ENCODE results near the gene CHST15. TPM values are rescaled to one million over a fixed set of nuclear protein-coding genes. Genes with fewer than 3 reads are reported as not detected.

The CHST15 gene
- total and polyA plus RNA-seq, 2 of the 8 experiments (the other 6 are each of a cell fraction or from before 2014, with no cell fraction given): 8.8 to 9.1 TPM

DNA sequence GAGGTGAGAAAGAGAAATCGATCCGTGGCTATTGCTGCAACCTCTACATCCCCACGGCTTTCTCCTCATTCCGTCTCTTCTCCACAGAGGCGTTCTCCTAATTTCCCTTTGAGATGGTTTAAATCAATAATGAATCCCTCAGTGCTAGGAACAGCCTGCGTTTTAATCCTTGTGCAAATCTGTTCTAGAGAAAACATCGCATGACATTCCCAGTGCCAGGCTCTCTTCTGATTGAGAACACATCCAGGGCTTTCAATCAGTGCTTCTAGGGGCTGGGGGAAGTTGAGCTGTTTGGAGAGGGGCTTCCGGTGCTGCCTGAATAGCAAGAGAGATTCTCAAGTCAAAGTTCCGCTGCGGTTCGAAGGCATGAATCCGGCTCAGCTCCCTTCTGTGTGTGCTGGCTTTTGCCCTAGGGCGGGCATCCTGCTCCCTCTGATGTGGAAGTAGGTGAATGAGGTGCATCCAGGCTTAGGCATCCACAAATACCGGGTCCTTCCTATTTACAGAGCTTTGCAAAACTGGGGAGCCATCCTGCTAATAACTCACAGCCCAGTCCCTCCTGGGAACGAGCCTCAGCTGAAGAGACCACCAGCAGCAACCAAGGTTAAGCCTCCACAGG lies 62.8 kb downstream of the CHST15 start:
- Histone ChIP-seq H3K4me1 (replicated peaks in 1 of 4; ENCODE audit: control insufficient read depth in 3 of 4, insufficient read depth in 4 of 4, low read length in 3 of 4) (peaks cover 10 to 30% (median 20%) of the 10 kb centered on the region in 4 experiments), H4K20me1 (replicated peaks in 1 of 2; ENCODE audit: control insufficient read depth in 1 of 2, insufficient read depth in 2 of 2, low read length in 2 of 2) (no peaks in the 10 kb centered on the region), H3K79me2 (ENCODE audit: control insufficient read depth in 1 of 2, insufficient read depth in 2 of 2, low read length in 2 of 2) (no peaks in the 10 kb centered on the region), H3K23ac (ENCODE audit: insufficient read length) (no peak overlapping the region), H2BK120ac (replicated peaks; ENCODE audit: low read depth, low read length) (no peak overlapping the region), H3K9me3 (ENCODE audit: insufficient read depth in 2 of 2, low read depth in 1 of 2, low read length in 1 of 2) (no peaks in the 10 kb centered on the region), H3K23me2 (ENCODE audit: low read depth, low read length) (no peaks in the 10 kb centered on the region), H3K56ac (replicated peaks; ENCODE audit: insufficient read length, low read depth, low read length) (no peak overlapping the region), H3K4me2 (ENCODE audit: insufficient read depth in 1 of 2, low read depth in 2 of 2, low read length in 2 of 2) (no peak overlapping the region), H4K8ac (ENCODE audit: extremely low read depth, insufficient read depth, low read length) (no peak overlapping the region), H3K36me3 (ENCODE audit: control insufficient read depth in 2 of 4, insufficient read depth in 4 of 4, low read length in 3 of 4) (no peaks in the 10 kb centered on the region), H3K79me1 (ENCODE audit: low read depth, low read length) (no peaks in the 10 kb centered on the region), H3K27ac (ENCODE audit: low read depth, low read length) (no peak overlapping the region), H3K14ac (ENCODE audit: insufficient read length) (no peak overlapping the region), H3K27me3 (replicated peaks in 1 of 4; ENCODE audit: control insufficient read depth in 3 of 4, extremely low read depth in 1 of 4, insufficient read depth in 3 of 4, low read length in 3 of 4) (0 out of 7 replicates have a peak, but pooled peaks cover 0 to 2% (median 0%) of the 10 kb centered on the region in 4 experiments), H4K5ac (ENCODE audit: insufficient read length, low read depth, low read length) (no peak overlapping the region), H2BK15ac (ENCODE audit: low read length) (no peak overlapping the region), H4K91ac (replicated peaks; ENCODE audit: insufficient read length, low read length) (no peak overlapping the region), H3K4ac (replicated peaks; ENCODE audit: insufficient read length, low read depth, low read length) (no peak overlapping the region), H2BK12ac (ENCODE audit: low read depth, low read length) (no peak overlapping the region), H2BK20ac (ENCODE audit: low read length) (no peak overlapping the region), H3K4me3 (ENCODE audit: extremely low read depth in 1 of 4, insufficient read depth in 2 of 4, low read depth in 3 of 4, low read length in 4 of 4) (no peak overlapping the region), H3K9ac (replicated peaks in 1 of 4; ENCODE audit: extremely low read depth in 1 of 4, low read depth in 3 of 4, low read length in 3 of 4) (no peak overlapping the region), H2AFZ (ENCODE audit: low read length) (no peak overlapping the region), H2AK5ac (ENCODE audit: low read depth, low read length) (no peak overlapping the region), H2BK5ac (ENCODE audit: low read depth, low read length) (no peak overlapping the region), H3K18ac (ENCODE audit: extremely low read depth, low read length) (no peak overlapping the region)
- 93% methylated on average over 15 of the region's 15 CpGs; no CpG with 5 or more reads in 1 of the 2 experiments for WGBS, 2 experiments (ENCODE audit: extremely low coverage in 1 of 2, insufficient coverage in 1 of 2, insufficient read length in 1 of 2, insufficient replicate concordance in 2 of 2, low coverage in 1 of 2, low lambda C conversion rate in 2 of 2, missing lambda C conversion rate in 1 of 2)
- POLR2A ChIA-PET (ENCODE audit: partially characterized antibody): interaction anchor here (1.0 to 1.3 kb wide), 2 partner anchors 36 to 61 kb away, joined by 3 read pairs; no protein-coding TSS in a partner anchor
- CTCF ChIA-PET (ENCODE audit: partially characterized antibody): interaction anchor here (0.6 to 1.6 kb wide), 5 partner anchors 8 to 679 kb away, joined by 3 to 4 read pairs (median 3); no protein-coding TSS in a partner anchor
- no peak for FAIRE-seq
- no peak for DNase-seq (ENCODE audit: low read depth in 1 of 2, low spot score in 2 of 2)
- TF ChIP-seq RAD21 (IDR thresholded peaks at IDR 0.05 in 1 of 2, conservative IDR thresholded peaks at IDR 0.05 in 1 of 2; ENCODE audit: low read depth in 2 of 2, low read length in 2 of 2) (no peak), SUZ12 (IDR thresholded peaks at IDR 0.05; ENCODE audit: low read length) (no peak), YY1 (IDR thresholded peaks at IDR 0.05; ENCODE audit: low read depth, low read length) (no peak), FOSL1 (IDR thresholded peaks at IDR 0.05; ENCODE audit: insufficient read depth, low read depth, low read length) (no peak), TCF12 (IDR thresholded peaks at IDR 0.05; ENCODE audit: low read depth, low read length) (no peak), MAFK (IDR thresholded peaks at IDR 0.05; ENCODE audit: low read depth, low read length) (no peak), RBBP5 (IDR thresholded peaks at IDR 0.05; ENCODE audit: borderline replicate concordance, low read depth, low read length) (no peak), CHD2 (IDR thresholded peaks at IDR 0.05; ENCODE audit: low read length) (no peak), RXRA (IDR thresholded peaks at IDR 0.05; ENCODE audit: insufficient read depth, low read depth, low read length) (no peak), SRF (IDR thresholded peaks at IDR 0.05; ENCODE audit: low read depth, low read length) (no peak), SP1 (IDR thresholded peaks at IDR 0.05; ENCODE audit: low read depth, low read length) (no peak), SIX5 (IDR thresholded peaks at IDR 0.05; ENCODE audit: low read depth, low read length) (no peak)
- TF ChIP-seq, protein P1, sequence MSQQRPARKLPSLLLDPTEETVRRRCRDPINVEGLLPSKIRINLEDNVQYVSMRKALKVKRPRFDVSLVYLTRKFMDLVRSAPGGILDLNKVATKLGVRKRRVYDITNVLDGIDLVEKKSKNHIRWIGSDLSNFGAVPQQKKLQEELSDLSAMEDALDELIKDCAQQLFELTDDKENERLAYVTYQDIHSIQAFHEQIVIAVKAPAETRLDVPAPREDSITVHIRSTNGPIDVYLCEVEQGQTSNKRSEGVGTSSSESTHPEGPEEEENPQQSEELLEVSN (IDR thresholded peaks at IDR 0.05): no peak
